K562 (cell line): Measurements from ENCODE around the gene PLCG2. TPM values are rescaled to one million over a fixed set of nuclear protein-coding genes. Genes with fewer than 3 reads are reported as not detected.

ENCODE experiments used
- ATAC-seq: fragments of 200-7000 bp; cut with Tn5 transposase; 3 replicates; pipeline ENCODE4 v1.9.1; 2020; ENCODE audit warnings: moderate library complexity
- BruUV-seq: library from RNA; stranded (reverse); fragments of 400-500 nt; replicated peaks from 2 replicates; lab custom pipeline; 2021; lab: Mats Ljungman, UMichigan
- CTCF ChIA-PET: fragments of 300-600 bp; formaldehyde crosslinking; extraction: SDS; loops from one replicate; lab custom pipeline; 2021; ENCODE audit warnings: low intra/inter-chr PET ratio; lab: Yijun Ruan, JAX
- POLR2A ChIA-PET: fragments of 300-600, 350-650 bp; sonication (Branson Sonifier 250); formaldehyde crosslinking; extraction: SDS; loops from one replicate; lab custom pipeline; 2021; ENCODE audit warnings: antibody characterized with exemption, inconsistent platforms; lab: Yijun Ruan, JAX
- DNase-seq, 4 experiments: peaks; one replicate each; pipeline versions ENCODE4 v3.0.0 to v3.0.0-alpha.2; 2011 to 2018; ENCODE audit warnings: low spot score in 3 of 4, mixed read lengths in 3 of 4; ENCODE audit errors: extremely low read depth in 1 of 4
- FAIRE-seq: peaks from 2 replicates; lab custom pipeline; 2011; peaks lifted over from hg19 to GRCh38; lab: Jason Lieb, UNC
- H2AFZ ChIP-seq: 2 replicates; pipeline ENCODE4 v1.6.0; 2011; ENCODE audit warnings: low read depth, low read length, control low read depth, inconsistent platforms
- H3K27ac ChIP-seq: fragments of 200-600 bp; 3 replicates; pipeline ENCODE4 v1.8.0; 2011; ENCODE audit warnings: low read depth, mild to moderate bottlenecking, control low read depth, inconsistent platforms, low read length, moderate library complexity, mixed read lengths; ENCODE audit errors: extremely low read depth
- H3K27me3 ChIP-seq, 2 experiments: fragments of 300-600 bp in 1 of 2; 2 replicates in 1 of 2; 3 replicates in 1 of 2; pipeline versions ENCODE4 v1.6.0 to v1.8.0; 2011; ENCODE audit warnings: inconsistent platforms in 2 of 2, low read length in 2 of 2, mild to moderate bottlenecking in 1 of 2, mixed read lengths in 1 of 2, moderate library complexity in 1 of 2; ENCODE audit not compliant: control insufficient read depth in 2 of 2, insufficient read depth in 2 of 2
- H3K36me3 ChIP-seq: fragments of 300-600 bp; 3 replicates; pipeline ENCODE4 v1.8.0; 2011; ENCODE audit warnings: mild to moderate bottlenecking, low read length, inconsistent platforms; ENCODE audit not compliant: control insufficient read depth, insufficient read depth
- H3K4me1 ChIP-seq, 2 experiments: fragments of 200-600 bp in 1 of 2; replicated peaks in 1 of 2; 2 replicates in 1 of 2; 3 replicates in 1 of 2; pipeline versions ENCODE4 v1.5.1 to v1.8.0; 2011; ENCODE audit warnings: inconsistent platforms in 2 of 2, low read length in 2 of 2, mild to moderate bottlenecking in 1 of 2, mixed read lengths in 1 of 2, moderate library complexity in 1 of 2; ENCODE audit not compliant: control insufficient read depth in 2 of 2, insufficient read depth in 2 of 2
- H3K4me2 ChIP-seq: 2 replicates; pipeline ENCODE4 v1.6.1; 2011; ENCODE audit warnings: low read length, control low read depth, inconsistent platforms, mixed read lengths; ENCODE audit not compliant: insufficient read depth
- H3K4me3 ChIP-seq: fragments of 200-600 bp; sonication (generic), shearing (Covaris generic); 2 replicates; pipeline ENCODE4 v1.5.1; 2016; ENCODE audit warnings: control low read depth, inconsistent platforms
- H3K79me2 ChIP-seq: fragments of 200-600 bp; 3 replicates; pipeline ENCODE4 v1.8.0; 2011; ENCODE audit warnings: low read length, inconsistent platforms; ENCODE audit not compliant: control insufficient read depth, insufficient read depth
- H3K9ac ChIP-seq, 2 experiments: 2 replicates each; pipeline versions ENCODE4 v1.6.0 to v1.6.1; 2011; ENCODE audit warnings: low read depth in 2 of 2, low read length in 2 of 2, control low read depth in 1 of 2, inconsistent platforms in 1 of 2, mild to moderate bottlenecking in 1 of 2, mixed read lengths in 1 of 2; ENCODE audit not compliant: insufficient read depth in 1 of 2
- H3K9me1 ChIP-seq: one replicate; pipeline ENCODE4 v1.6.0; 2011; ENCODE audit warnings: inconsistent platforms, mild to moderate bottlenecking, low read length, moderate library complexity; ENCODE audit not compliant: control insufficient read depth, insufficient read depth
- H3K9me3 ChIP-seq: replicated peaks from 2 replicates; pipeline ENCODE4 v1.5.1; 2011; ENCODE audit warnings: low read depth, low read length, inconsistent platforms; ENCODE audit not compliant: control insufficient read depth, insufficient read depth
- H4K20me1 ChIP-seq: replicated peaks from 2 replicates; pipeline ENCODE4 v1.6.1; 2011; ENCODE audit warnings: low read length, inconsistent platforms, mixed read lengths; ENCODE audit not compliant: control insufficient read depth, insufficient read depth
- CBX1 ChIP-seq: sonication (generic); IDR thresholded peaks from 2 replicates; pipeline ENCODE4 v1.6.1; 2016; ENCODE audit warnings: antibody characterized with exemption, low read depth, mild to moderate bottlenecking
- RAD21 ChIP-seq, 2 experiments: fragments of 250-450 bp in 1 of 2; fragments of 450-650 bp in 1 of 2; sonication (Bioruptor Pico) in 1 of 2; formaldehyde crosslinking in 1 of 2; IDR thresholded peaks in 1 of 2; conservative IDR thresholded peaks in 1 of 2; 2 replicates each; pipeline versions ENCODE4 v1.4.0 to v1.8.0; 2020 to 2022; ENCODE audit warnings: mild to moderate bottlenecking in 2 of 2, moderate library complexity in 1 of 2
- ZNF785 ChIP-seq: fragments of 250-450 bp; sonication (Bioruptor Pico); IDR thresholded peaks from 2 replicates; pipeline ENCODE4 v1.4.0; 2020; ENCODE audit warnings: mild to moderate bottlenecking
- WGBS: fragments of 100-300 bp; shearing (Covaris generic); methylation state at CpG from one replicate; pipeline ENCODE4 v1.1.6; 2016; ENCODE audit warnings: low coverage, mixed read lengths; ENCODE audit not compliant: insufficient coverage; ENCODE audit errors: missing lambda C conversion rate; 5-methylcytosine and 5-hydroxymethylcytosine counted together
- in situ Hi-C: fragments of 300-500 bp; cut with MboI; formaldehyde crosslinking; loops from 4 replicates; pipeline ENCODE4 v1.15.0; 2018; ENCODE audit warnings: inconsistent platforms, mixed read lengths
- intact Hi-C: fragments of 100-400 bp; cut with micrococcal nuclease; formaldehyde crosslinking; loops from 2 replicates; pipeline ENCODE4 v1.14.2; 2022
- polyA plus RNA-seq, 8 experiments: library from polyadenylated mRNA; depleted of rRNA in 4 of 8; stranded (reverse) in 5 of 8; unstranded in 3 of 8; fragments of >200 nt; fragmentation: Nextera tagmentation in 2 of 8; fragmentation: Illumina TruSeq in 1 of 8; extraction: Ambion mirVana in 2 of 8; extraction: Trizol in 1 of 8; gene quantifications; 2 replicates each; pipeline versions ENCODE4 v1.2.1 to v1.2.3, GENCODE V29; 2011 to 2014; ENCODE audit warnings: inconsistent platforms in 1 of 8, missing spikeins in 1 of 8
- total RNA-seq, 7 experiments: library from RNA; depleted of rRNA in 6 of 7; stranded (reverse); fragments of >200 nt in 6 of 7; fragmentation: Illumina TruSeq in 2 of 7; extraction: Trizol in 2 of 7; gene quantifications; 2 replicates each; pipeline versions ENCODE4 v1.2.1 to v1.2.3, GENCODE V29; 2011 to 2021; ENCODE audit warnings: low replicate concordance in 1 of 7
- TF ChIP-seq, protein P1 (sequence below), 2 experiments: fragments of 450-650 bp in 1 of 2; sonication (generic) in 1 of 2; formaldehyde crosslinking in 1 of 2; IDR thresholded peaks; 2 replicates each; pipeline versions ENCODE4 v1.7.1 to v1.9.0; 2016 to 2022; ENCODE audit warnings: inconsistent platforms in 1 of 2, mild to moderate bottlenecking in 1 of 2, missing genetic modification reagents in 1 of 2

PLCG2 gene
- total and polyA plus RNA-seq, 9 of the 15 experiments (the other 6 are each of a cell fraction or from before 2014, with no cell fraction given): 0.94 to 7.1 (median 3.1) TPM

GRCh38 chr16:81798311-81799137 lies 19.4 kb downstream of the PLCG2 start:
- in situ Hi-C loops (no loop called here), intact Hi-C loops (no loop called here)
- TF ChIP-seq RAD21 (CRISPR knock-in tag; conservative IDR thresholded peaks at IDR 0.05 in 1 of 2, IDR thresholded peaks at IDR 0.05 in 1 of 2): 0 out of 4 replicates have a peak, but pooled peaks of 1 of the 2 experiments have one; percentile 4
- no peak for TF ChIP-seq CBX1
- DNase-seq (no peak), FAIRE-seq (no peak), ATAC-seq (peak; percentile 55)
- H3K9me1 ChIP-seq: no peaks in the 10 kb centered on the region
- no TSS peak for BruUV-seq
- H3K9me3 ChIP-seq: no peaks in the 10 kb centered on the region
- ChIA-PET POLR2A (no interaction called here), CTCF (no interaction called here)
- peaks cover 5 to 6% of the 10 kb centered on the region in 2 experiments; a peak in 3 of 5 replicates for H3K27me3 ChIP-seq
- H3K4me2 ChIP-seq: no peak overlapping the region
- 43% methylated on average over 14 of the region's 14 CpGs for WGBS
- H4K20me1 ChIP-seq: 0 out of 2 replicates have a peak, but pooled peaks cover 5% of the 10 kb centered on the region
- no peaks in the 10 kb centered on the region; a peak in 1 of 5 replicates for H3K4me1 ChIP-seq
- no peaks in the 10 kb centered on the region for H3K79me2 ChIP-seq
- H2AFZ ChIP-seq: no peak overlapping the region
- H3K4me3 ChIP-seq: no peak overlapping the region
- no peak overlapping the region for H3K27ac ChIP-seq
- no peak overlapping the region for H3K9ac ChIP-seq
- H3K36me3 ChIP-seq: no peaks in the 10 kb centered on the region

DNA sequence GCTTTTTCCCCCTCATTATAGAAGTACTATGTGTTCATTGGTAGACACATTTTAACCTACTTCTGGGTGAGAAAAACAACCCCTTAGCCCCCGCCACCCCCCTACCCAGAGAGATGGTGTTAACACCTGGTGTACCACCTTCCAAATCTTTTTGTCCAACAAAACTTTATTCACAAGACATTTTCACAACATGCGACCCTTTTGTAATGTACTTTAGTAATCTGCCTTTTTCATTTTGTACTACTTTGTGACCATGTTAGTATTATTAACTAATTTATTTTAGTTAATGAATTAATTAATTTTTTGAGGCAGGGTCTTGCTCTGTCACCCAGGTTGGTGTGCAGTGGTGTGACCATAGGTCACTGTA lies 20.0 kb downstream of the PLCG2 start:
- Histone ChIP-seq H3K9me3 (no peaks in the 10 kb centered on the region), H3K4me3 (no peak overlapping the region), H2AFZ (no peak overlapping the region), H3K79me2 (no peaks in the 10 kb centered on the region), H3K9me1 (no peaks in the 10 kb centered on the region), H3K4me2 (no peak overlapping the region), H3K27me3 (peaks cover 4 to 11% of the 10 kb centered on the region in 2 experiments; a peak in 3 of 5 replicates), H3K4me1 (no peaks in the 10 kb centered on the region; a peak in 1 of 5 replicates), H3K27ac (no peak overlapping the region), H4K20me1 (0 out of 2 replicates have a peak, but pooled peaks cover 5% of the 10 kb centered on the region), H3K9ac (no peak overlapping the region), H3K36me3 (no peaks in the 10 kb centered on the region)
- no TSS peak for BruUV-seq
- TF ChIP-seq, protein P1, sequence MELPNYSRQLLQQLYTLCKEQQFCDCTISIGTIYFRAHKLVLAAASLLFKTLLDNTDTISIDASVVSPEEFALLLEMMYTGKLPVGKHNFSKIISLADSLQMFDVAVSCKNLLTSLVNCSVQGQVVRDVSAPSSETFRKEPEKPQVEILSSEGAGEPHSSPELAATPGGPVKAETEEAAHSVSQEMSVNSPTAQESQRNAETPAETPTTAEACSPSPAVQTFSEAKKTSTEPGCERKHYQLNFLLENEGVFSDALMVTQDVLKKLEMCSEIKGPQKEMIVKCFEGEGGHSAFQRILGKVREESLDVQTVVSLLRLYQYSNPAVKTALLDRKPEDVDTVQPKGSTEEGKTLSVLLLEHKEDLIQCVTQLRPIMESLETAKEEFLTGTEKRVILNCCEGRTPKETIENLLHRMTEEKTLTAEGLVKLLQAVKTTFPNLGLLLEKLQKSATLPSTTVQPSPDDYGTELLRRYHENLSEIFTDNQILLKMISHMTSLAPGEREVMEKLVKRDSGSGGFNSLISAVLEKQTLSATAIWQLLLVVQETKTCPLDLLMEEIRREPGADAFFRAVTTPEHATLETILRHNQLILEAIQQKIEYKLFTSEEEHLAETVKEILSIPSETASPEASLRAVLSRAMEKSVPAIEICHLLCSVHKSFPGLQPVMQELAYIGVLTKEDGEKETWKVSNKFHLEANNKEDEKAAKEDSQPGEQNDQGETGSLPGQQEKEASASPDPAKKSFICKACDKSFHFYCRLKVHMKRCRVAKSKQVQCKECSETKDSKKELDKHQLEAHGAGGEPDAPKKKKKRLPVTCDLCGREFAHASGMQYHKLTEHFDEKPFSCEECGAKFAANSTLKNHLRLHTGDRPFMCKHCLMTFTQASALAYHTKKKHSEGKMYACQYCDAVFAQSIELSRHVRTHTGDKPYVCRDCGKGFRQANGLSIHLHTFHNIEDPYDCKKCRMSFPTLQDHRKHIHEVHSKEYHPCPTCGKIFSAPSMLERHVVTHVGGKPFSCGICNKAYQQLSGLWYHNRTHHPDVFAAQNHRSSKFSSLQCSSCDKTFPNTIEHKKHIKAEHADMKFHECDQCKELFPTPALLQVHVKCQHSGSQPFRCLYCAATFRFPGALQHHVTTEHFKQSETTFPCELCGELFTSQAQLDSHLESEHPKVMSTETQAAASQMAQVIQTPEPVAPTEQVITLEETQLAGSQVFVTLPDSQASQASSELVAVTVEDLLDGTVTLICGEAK (IDR thresholded peaks at IDR 0.05): peak; percentile 64
- TF ChIP-seq, protein P1 (CRISPR knock-in tag; IDR thresholded peaks at IDR 0.05): no peak
- no peak for TF ChIP-seq ZNF785
- ATAC-seq (no peak), FAIRE-seq (no peak), DNase-seq (no peak)
- intact Hi-C loops: no loop called here
- ChIA-PET CTCF (no interaction called here), POLR2A (no interaction called here)
- in situ Hi-C loops: no loop called here
- WGBS: 23% methylated on average over 2 of the region's 2 CpGs
